GM23248 (cell line): ENCODE measurements around the gene GASK1A. TPM values are rescaled to one million over a fixed set of nuclear protein-coding genes. Genes with fewer than 3 reads are reported as not detected.
A peak's percentile ranks its signal among the peaks of the same experiment; 100 is the strongest.

ENCODE experiments used
- DNase-seq: peaks from one replicate; pipeline ENCODE4 v3.0.0-alpha.2; 2015
- H2AFZ ChIP-seq: fragments of 200-600 bp; sonication (generic); 2 replicates; pipeline ENCODE4 v1.6.1; 2016; ENCODE audit warnings: antibody characterized with exemption
- H3F3A ChIP-seq: fragments of 200-600 bp; sonication (generic); 2 replicates; pipeline ENCODE4 v1.6.1; 2016; ENCODE audit warnings: mild to moderate bottlenecking, antibody characterized with exemption, mixed run types; ENCODE audit not compliant: insufficient read depth
- H3K27ac ChIP-seq: fragments of 200-600 bp; sonication (generic); 2 replicates; pipeline ENCODE4 v1.5.1; 2016; ENCODE audit warnings: mild to moderate bottlenecking
- H3K27me3 ChIP-seq: fragments of 200-600 bp; sonication (generic); replicated peaks from 2 replicates; pipeline ENCODE4 v1.6.1; 2016; ENCODE audit warnings: mild to moderate bottlenecking; ENCODE audit not compliant: insufficient read depth
- H3K36me3 ChIP-seq: fragments of 200-600 bp; sonication (generic); 2 replicates; pipeline ENCODE4 v1.6.1; 2016; ENCODE audit warnings: low read depth, mild to moderate bottlenecking
- H3K4me1 ChIP-seq: fragments of 200-600 bp; sonication (generic); 2 replicates; pipeline ENCODE4 v1.6.1; 2016; ENCODE audit warnings: mild to moderate bottlenecking; ENCODE audit not compliant: insufficient read depth
- H3K4me2 ChIP-seq: fragments of 200-600 bp; sonication (generic); one replicate; pipeline ENCODE4 v1.6.1; 2016; ENCODE audit warnings: mild to moderate bottlenecking; ENCODE audit not compliant: unreplicated experiment
- H3K4me3 ChIP-seq: fragments of 200-600 bp; sonication (generic); 2 replicates; pipeline ENCODE4 v1.5.1; 2016; ENCODE audit warnings: mild to moderate bottlenecking
- H3K79me2 ChIP-seq: fragments of 200-600 bp; sonication (generic); 2 replicates; pipeline ENCODE4 v1.6.1; 2016; ENCODE audit warnings: mild to moderate bottlenecking; ENCODE audit not compliant: insufficient read depth
- H3K9ac ChIP-seq: fragments of 200-600 bp; sonication (generic); 2 replicates; pipeline ENCODE4 v1.6.1; 2016; ENCODE audit warnings: mild to moderate bottlenecking
- H3K9me2 ChIP-seq: fragments of 200-600 bp; sonication (generic); 2 replicates; pipeline ENCODE4 v1.6.1; 2016; ENCODE audit warnings: mixed run types, mild to moderate bottlenecking, moderate library complexity; ENCODE audit not compliant: insufficient read depth
- H3K9me3 ChIP-seq: fragments of 200-600 bp; sonication (generic); one replicate; pipeline ENCODE4 v1.6.1; 2017; ENCODE audit warnings: low read depth
- H4K20me1 ChIP-seq: fragments of 200-600 bp; sonication (generic); 2 replicates; pipeline ENCODE4 v1.6.0; 2016; ENCODE audit not compliant: insufficient read depth
- EZH2 ChIP-seq: fragments of 200-600 bp; sonication (generic); IDR thresholded peaks from 2 replicates; pipeline ENCODE4 v1.6.1; 2018; ENCODE audit warnings: antibody characterized with exemption, mild to moderate bottlenecking; ENCODE audit not compliant: insufficient read depth, poor library complexity, severe bottlenecking
- EZH2phosphoT487 ChIP-seq: fragments of 200-600 bp; sonication (generic); IDR thresholded peaks from 2 replicates; pipeline ENCODE4 v1.6.1; 2018; ENCODE audit warnings: antibody characterized with exemption, moderate library complexity, mild to moderate bottlenecking, low read depth; ENCODE audit not compliant: insufficient read depth
- WGBS, 2 experiments: methylation state at CpG; one replicate each; pipeline ENCODE4 v1.1.6; 2015 to 2017; ENCODE audit warnings: low lambda C conversion rate in 2 of 2, low coverage in 1 of 2; ENCODE audit errors: missing lambda C conversion rate in 2 of 2; 5-methylcytosine and 5-hydroxymethylcytosine counted together
- in situ Hi-C: fragments of 300-500 bp; cut with MboI; formaldehyde crosslinking; loops from 2 replicates; pipeline ENCODE4 v1.15.0; 2020
- polyA plus RNA-seq: library from polyadenylated mRNA; unstranded; fragments of >200 nt; fragmentation: Nextera tagmentation; extraction: Ambion mirVana; gene quantifications from 2 replicates; pipeline ENCODE4 v1.2.1, GENCODE V29; 2016
- total RNA-seq: library from RNA; depleted of rRNA; stranded (reverse); fragments of >200 nt; shearing (Covaris generic); gene quantifications from 2 replicates; pipeline ENCODE4 v1.2.3, GENCODE V29; 2014

GASK1A gene
- total and polyA plus RNA-seq, 2 experiments from 2014 or later, result 0.08 to 1.8 TPM

DNA sequence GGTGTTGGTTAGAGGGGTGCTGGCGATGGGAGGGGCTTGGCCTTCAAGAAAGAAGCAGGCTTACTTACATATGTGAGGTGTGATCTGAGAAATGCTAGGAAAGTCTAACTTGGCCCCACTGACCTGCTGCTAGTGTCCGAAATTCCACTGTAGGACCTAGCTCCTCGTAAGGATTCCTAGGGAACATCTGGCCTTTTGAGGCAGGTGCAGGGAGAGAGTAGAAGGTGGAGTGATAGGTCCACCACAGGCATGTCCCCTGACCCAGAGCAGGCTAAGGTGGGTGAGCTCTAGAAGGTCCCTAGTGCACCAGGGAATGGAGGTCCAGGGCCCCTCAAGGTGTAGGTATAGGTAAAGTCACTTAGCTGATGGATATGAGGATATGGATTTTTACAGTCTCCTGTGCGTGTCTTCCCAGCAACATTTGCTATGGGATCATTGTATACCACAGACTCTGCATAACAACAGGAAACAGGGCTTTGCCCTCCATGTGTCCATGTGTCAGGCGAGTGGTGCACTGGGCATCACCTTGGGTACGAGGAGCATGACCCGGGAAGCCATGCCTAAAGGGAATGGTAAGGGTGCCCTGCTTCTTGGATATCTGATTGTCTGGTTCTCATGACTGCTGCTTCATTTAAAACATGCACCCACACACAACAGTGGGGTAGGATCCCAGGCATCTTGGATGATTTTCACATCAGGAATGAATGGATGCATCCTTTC lies 94.2 kb downstream of the GASK1A start:
- WGBS, 2 experiments, result 54 to 60% methylated on average over 7 of the region's 7 CpGs

DNA sequence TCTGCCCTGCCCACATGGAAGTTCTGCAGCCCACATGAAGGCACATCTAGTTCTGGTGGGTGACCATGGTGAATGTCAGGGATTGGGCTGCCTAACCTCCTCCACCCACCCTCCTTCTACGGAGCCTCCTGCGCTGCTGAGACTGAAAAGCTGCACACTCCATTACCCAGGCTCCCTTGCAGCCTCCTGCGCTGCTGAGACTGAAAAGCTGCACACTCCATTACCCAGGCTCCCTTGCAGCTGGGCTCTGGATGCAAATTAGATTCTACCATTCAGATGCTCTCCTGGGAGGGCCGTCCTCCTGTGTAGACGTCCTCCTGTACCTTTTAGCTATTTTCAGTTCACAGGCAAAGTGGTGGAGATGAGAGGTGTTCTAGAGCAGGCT lies 94.7 kb downstream of the GASK1A start:
- Histone ChIP-seq H3K27me3 (no peaks in the 10 kb centered on the region), H3K27ac (no peak overlapping the region), H3K9me2 (no peaks in the 10 kb centered on the region), H3K36me3 (no peaks in the 10 kb centered on the region), H2AFZ (no peak overlapping the region), H3K79me2 (no peaks in the 10 kb centered on the region), H3K9ac (no peak overlapping the region), H3K9me3 (no peaks in the 10 kb centered on the region), H3K4me3 (no peak overlapping the region), H3K4me1 (no peaks in the 10 kb centered on the region), H3K4me2 (no peak overlapping the region), H3F3A (no peaks in the 10 kb centered on the region), H4K20me1 (no peaks in the 10 kb centered on the region)
- in situ Hi-C loops, result no loop called here
- no peak for DNase-seq
- 44 to 47% methylated on average over 5 of the region's 5 CpGs for WGBS, 2 experiments
- TF ChIP-seq EZH2 (no peak), EZH2phosphoT487 (no peak)

More for the DNA sequence above, 94.2 kb downstream of the GASK1A start:
- Histone ChIP-seq H3K9me2 (no peaks in the 10 kb centered on the region), H3K27ac (no peak overlapping the region), H4K20me1 (no peaks in the 10 kb centered on the region), H3K4me2 (no peak overlapping the region), H3F3A (no peaks in the 10 kb centered on the region), H3K4me3 (no peak overlapping the region), H3K79me2 (no peaks in the 10 kb centered on the region), H3K27me3 (no peaks in the 10 kb centered on the region), H3K9ac (no peak overlapping the region), H3K9me3 (no peaks in the 10 kb centered on the region), H3K36me3 (no peaks in the 10 kb centered on the region), H2AFZ (no peak overlapping the region), H3K4me1 (no peaks in the 10 kb centered on the region)
- DNase-seq, result no peak
- TF ChIP-seq EZH2phosphoT487 (no peak), EZH2 (no peak)
- in situ Hi-C loops, result no loop called here

DNA sequence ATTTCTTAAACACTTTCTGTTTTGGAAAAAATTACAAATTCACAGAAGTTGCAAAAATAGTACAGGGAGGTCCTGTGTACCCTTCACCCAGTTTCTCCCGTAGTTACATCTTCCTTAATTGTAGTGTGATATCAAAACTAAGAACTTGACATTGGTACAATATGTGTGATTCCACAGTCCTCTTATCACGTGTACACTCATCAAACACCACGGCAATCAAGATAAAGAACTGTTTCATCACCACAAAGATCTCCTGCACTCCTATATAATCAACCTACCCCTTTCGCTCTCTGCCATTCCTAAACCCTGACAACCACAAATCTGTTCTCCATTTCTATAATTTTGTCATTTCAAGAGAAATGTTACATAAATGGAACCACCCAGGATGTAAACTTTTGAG lies 95.4 kb downstream of the GASK1A start:
- 48 to 52% methylated on average over 4 of the region's 4 CpGs for WGBS, 2 experiments
- H3K9me3 ChIP-seq, result no peaks in the 10 kb centered on the region
- no peaks in the 10 kb centered on the region for H3K36me3 ChIP-seq
- H3K27ac ChIP-seq, result no peak overlapping the region
- H3K9ac ChIP-seq, result no peak overlapping the region
- in situ Hi-C loops, result no loop called here
- H3K4me3 ChIP-seq, result no peak overlapping the region
- no peak for DNase-seq
- H4K20me1 ChIP-seq, result no peaks in the 10 kb centered on the region
- no peak overlapping the region for H2AFZ ChIP-seq
- no peaks in the 10 kb centered on the region for H3K4me1 ChIP-seq
- TF ChIP-seq EZH2 (no peak), EZH2phosphoT487 (no peak)
- H3K79me2 ChIP-seq, result no peaks in the 10 kb centered on the region
- no peaks in the 10 kb centered on the region for H3K27me3 ChIP-seq
- no peak overlapping the region for H3K4me2 ChIP-seq
- H3K9me2 ChIP-seq, result no peaks in the 10 kb centered on the region
- no peaks in the 10 kb centered on the region for H3F3A ChIP-seq

DNA sequence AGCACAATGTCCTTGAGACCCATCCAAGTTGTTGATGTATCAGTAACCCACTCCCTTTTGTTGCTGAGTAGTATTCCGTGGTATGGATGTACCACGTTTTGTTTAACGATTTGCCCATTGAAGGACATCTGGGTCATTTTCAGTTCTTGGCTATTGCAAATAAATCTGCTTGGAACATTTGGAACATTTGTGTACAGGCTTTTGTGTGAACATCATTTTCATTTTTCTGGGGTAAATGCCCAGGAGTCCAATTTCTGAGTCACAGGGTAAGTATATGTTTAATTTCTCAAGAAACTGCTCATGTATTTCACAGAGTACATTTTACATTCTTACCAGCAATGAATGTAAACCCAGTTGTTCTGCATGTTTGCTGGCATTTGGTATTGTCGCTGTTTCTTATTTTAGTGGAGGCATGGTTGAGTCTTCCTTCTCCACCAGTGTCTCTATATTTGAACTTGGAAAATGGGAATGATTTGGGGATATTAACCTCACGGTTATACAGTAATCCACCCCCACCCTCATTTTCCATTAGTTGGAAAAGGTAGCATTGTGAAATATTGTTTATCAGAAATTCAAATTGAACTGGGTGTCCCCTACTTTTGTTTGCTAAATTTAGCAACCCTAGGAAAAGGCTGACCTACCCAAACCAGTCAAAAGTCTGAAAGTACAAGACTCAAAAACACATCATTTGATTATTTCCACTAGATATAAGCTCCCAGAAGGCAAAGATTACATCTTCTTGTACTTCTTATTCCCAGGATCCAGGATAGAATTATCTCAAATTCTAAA lies 96.0 kb downstream of the GASK1A start:
- Histone ChIP-seq H3K27me3 (no peaks in the 10 kb centered on the region), H3K4me3 (no peak overlapping the region), H2AFZ (no peak overlapping the region), H3K9me3 (no peaks in the 10 kb centered on the region), H3K27ac (no peak overlapping the region), H4K20me1 (no peaks in the 10 kb centered on the region), H3K9me2 (no peaks in the 10 kb centered on the region), H3K79me2 (no peaks in the 10 kb centered on the region), H3F3A (no peaks in the 10 kb centered on the region), H3K9ac (no peak overlapping the region), H3K4me1 (no peaks in the 10 kb centered on the region), H3K4me2 (no peak overlapping the region), H3K36me3 (no peaks in the 10 kb centered on the region)
- TF ChIP-seq EZH2, result no peak
- in situ Hi-C loops, result no loop called here
- peak; percentile 7 for DNase-seq
- 32 to 34% methylated on average over 5 of the region's 5 CpGs for WGBS, 2 experiments
